GM12873 (cell line): ENCODE data around the gene HECTD2.
A peak's percentile ranks its signal among the peaks of the same experiment; 100 is the strongest.

Source experiments
- CTCF ChIP-seq: IDR thresholded peaks from 2 replicates; pipeline ENCODE4 v1.5.1; 2012; ENCODE audit warnings: low read depth, mild to moderate bottlenecking, moderate library complexity, low read length, control low read depth; ENCODE audit not compliant: insufficient read depth; ENCODE audit errors: missing control alignments

HECTD2 gene

GRCh38 chr10:91493313-91493712 is 83.2 kb downstream of the HECTD2 start:
- TF ChIP-seq CTCF: peak; percentile 17

DNA sequence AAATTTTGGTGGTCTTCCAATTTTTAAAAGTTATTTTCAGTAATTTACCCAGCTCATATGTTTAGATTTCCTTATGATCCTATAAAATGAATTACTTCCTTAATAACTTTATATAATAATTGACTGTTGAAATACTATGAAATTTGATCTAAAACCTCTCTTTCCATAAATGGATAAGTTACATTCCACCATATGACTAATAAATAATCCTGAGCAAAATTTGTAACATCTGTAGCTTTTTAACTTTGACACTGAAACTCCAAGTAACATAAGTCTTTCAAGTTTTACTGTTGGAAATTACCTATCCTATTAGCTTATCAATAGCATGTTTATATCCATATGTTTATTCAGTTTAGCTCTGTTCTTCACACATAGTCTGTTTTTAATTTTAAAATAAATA is 85.3 kb downstream of the HECTD2 start:
- TF ChIP-seq CTCF: no peak

DNA sequence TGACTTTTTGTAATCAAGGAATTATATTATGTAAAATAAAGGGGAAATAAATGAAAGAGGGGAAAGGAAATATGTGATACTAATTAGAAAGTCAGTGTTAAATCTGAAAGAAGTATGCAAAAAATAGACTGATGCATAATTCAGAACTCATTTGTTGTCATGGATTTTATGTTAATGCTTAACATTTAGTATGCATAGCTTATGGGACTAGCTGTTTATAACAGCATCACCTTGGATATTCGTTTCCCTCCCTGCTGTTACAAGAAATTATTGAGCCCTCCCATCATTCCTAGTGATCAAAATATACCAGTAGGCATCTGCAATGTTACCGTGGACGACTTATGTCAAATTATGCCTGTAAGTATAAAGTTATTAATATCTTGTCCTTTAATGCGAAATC is 85.9 kb downstream of the HECTD2 start:
- no peak for TF ChIP-seq CTCF

- TF ChIP-seq CTCF: no peak
These were observed 101.6 kb downstream of the HECTD2 start for GRCh38 chr10:91511549-91512330.

DNA sequence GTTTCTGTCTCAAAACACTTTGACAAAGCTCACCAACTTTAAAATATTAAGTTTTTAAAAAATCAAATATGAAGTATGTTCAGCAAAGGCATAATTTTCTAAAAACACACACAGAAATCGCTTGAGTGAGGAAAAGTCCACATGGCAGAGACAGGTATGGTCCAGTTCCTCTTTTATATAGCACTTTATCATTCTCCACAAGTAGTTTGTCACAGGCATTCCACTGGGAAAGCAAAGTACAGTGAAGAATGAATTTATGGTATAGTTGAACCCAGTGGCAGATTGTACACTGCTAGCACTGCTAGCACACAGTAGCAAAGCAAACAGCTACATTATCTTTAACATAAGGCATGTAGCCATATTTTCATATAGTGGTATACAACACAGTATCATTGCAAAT is 102.3 kb downstream of the HECTD2 start:
- no peak for TF ChIP-seq CTCF

GRCh38 chr10:91513598-91514424 is 103.7 kb downstream of the HECTD2 start:
- no peak for TF ChIP-seq CTCF

DNA sequence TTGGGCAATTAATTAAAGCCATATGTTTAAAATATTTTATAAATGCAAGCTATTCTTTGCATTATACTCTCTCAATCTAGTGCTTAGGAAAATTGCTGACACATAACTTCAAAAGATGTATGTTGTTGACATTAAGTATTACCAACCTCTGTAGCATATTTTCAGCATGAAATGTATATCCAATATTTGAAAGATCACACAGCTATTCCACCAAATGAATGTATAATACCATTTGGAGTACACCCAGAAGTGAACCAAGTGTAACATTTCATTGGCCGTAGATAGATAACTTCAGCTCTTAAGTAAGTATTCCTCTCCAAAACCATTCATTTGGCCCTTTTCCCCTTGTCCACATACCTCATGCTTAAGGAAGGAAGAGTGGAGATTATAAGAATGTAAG is 104.6 kb downstream of the HECTD2 start:
- TF ChIP-seq CTCF: no peak
